Mesendoderm (in vitro differentiated cells): ENCODE data around the gene HTR7. TPM values are rescaled to one million over a fixed set of nuclear protein-coding genes. Genes with fewer than 3 reads are reported as not detected.

ENCODE experiments used
- DNase-seq: peaks from one replicate; pipeline ENCODE4 v3.0.0; 2013
- H2AK5ac ChIP-seq: 2 replicates; pipeline ENCODE4 v1.6.1; 2013; ENCODE audit warnings: low read length, inconsistent platforms
- H2BK120ac ChIP-seq: 2 replicates; pipeline ENCODE4 v1.6.1; 2013; ENCODE audit warnings: low read depth, mild to moderate bottlenecking, low read length, moderate library complexity, mixed read lengths
- H2BK15ac ChIP-seq: replicated peaks from 2 replicates; pipeline ENCODE4 v1.6.1; 2013; ENCODE audit warnings: low read depth, mild to moderate bottlenecking, moderate library complexity
- H2BK5ac ChIP-seq: 2 replicates; pipeline ENCODE4 v1.6.1; 2013; ENCODE audit warnings: low read length, inconsistent platforms
- H3K18ac ChIP-seq: 2 replicates; pipeline ENCODE4 v1.6.1; 2013; ENCODE audit warnings: mild to moderate bottlenecking, low read length, mixed read lengths
- H3K23ac ChIP-seq: one replicate; pipeline ENCODE4 v1.6.1; 2013; ENCODE audit warnings: low read length
- H3K27ac ChIP-seq: 2 replicates; pipeline ENCODE4 v1.5.1; 2013; ENCODE audit warnings: low read depth, mild to moderate bottlenecking, inconsistent platforms, low read length, moderate library complexity
- H3K27me3 ChIP-seq: 2 replicates; pipeline ENCODE4 v1.6.1; 2013; ENCODE audit warnings: low read length, control low read depth, mild to moderate bottlenecking, inconsistent platforms; ENCODE audit not compliant: insufficient read depth, poor library complexity
- H3K36me3 ChIP-seq: 2 replicates; pipeline ENCODE4 v1.6.1; 2013; ENCODE audit warnings: low read length, inconsistent platforms; ENCODE audit not compliant: control insufficient read depth, insufficient read depth
- H3K4ac ChIP-seq: one replicate; pipeline ENCODE4 v1.6.1; 2013; ENCODE audit warnings: low read depth, mild to moderate bottlenecking, low read length, moderate library complexity
- H3K4me1 ChIP-seq: 2 replicates; pipeline ENCODE4 v1.6.1; 2013; ENCODE audit warnings: low read depth, low read length, inconsistent platforms; ENCODE audit not compliant: control insufficient read depth
- H3K4me2 ChIP-seq: 2 replicates; pipeline ENCODE4 v1.6.1; 2013; ENCODE audit warnings: low read length
- H3K4me3 ChIP-seq: 2 replicates; pipeline ENCODE4 v1.5.1; 2013; ENCODE audit warnings: mild to moderate bottlenecking, low read length
- H3K56ac ChIP-seq: one replicate; pipeline ENCODE4 v1.6.1; 2013; ENCODE audit warnings: low read length
- H3K79me1 ChIP-seq: 2 replicates; pipeline ENCODE4 v1.6.1; 2013; ENCODE audit warnings: low read length, inconsistent platforms
- H3K79me2 ChIP-seq: 2 replicates; pipeline ENCODE4 v1.6.1; 2013; ENCODE audit warnings: mild to moderate bottlenecking, low read length; ENCODE audit not compliant: control insufficient read depth, insufficient read depth
- H3K9ac ChIP-seq: 2 replicates; pipeline ENCODE4 v1.6.1; 2013; ENCODE audit warnings: low read length, inconsistent platforms
- H4K5ac ChIP-seq: one replicate; pipeline ENCODE4 v1.6.1; 2013; ENCODE audit warnings: low read length
- H4K8ac ChIP-seq: one replicate; pipeline ENCODE4 v1.6.1; 2013; ENCODE audit warnings: low read depth, mild to moderate bottlenecking, control low read depth, low read length, moderate library complexity
- WGBS: extraction: QIAGEN DNeasy Blood & Tissue Kit; methylation state at CpG from one replicate; pipeline ENCODE4 v1.1.7; 2013; ENCODE audit warnings: low lambda C conversion rate, missing lambda C conversion rate; ENCODE audit not compliant: insufficient coverage; ENCODE audit errors: extremely low coverage; 5-methylcytosine and 5-hydroxymethylcytosine counted together
- small RNA-seq: library from polyadenylated mRNA; stranded (forward); fragments of <200 nt; extraction: miRNeasy Mini kit (QIAGEN cat#:217004); gene quantifications from one replicate; pipeline ENCODE3, GENCODE V24; 2013; ENCODE audit not compliant: insufficient read depth

HTR7 gene

DNA sequence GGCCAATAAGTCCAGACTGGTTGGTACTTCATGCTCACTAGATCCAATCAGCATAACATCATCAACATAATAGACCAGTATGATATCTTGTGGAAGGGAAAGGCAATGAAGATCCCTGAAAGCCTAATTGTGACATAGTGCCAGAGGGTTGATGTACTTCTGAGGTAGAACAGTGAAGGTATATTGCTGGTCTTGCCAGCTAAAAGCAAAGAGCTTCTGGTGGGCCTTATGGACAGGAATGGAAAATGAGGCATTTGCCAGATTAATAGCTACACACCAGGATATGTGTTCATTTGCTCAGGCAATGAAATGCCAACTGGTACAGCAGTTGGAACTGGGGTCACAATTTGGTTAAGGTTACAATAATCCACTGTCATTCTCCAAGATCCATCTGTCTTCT lies 156.4 kb downstream of the HTR7 start:
- Histone ChIP-seq H2BK15ac (no peak overlapping the region), H3K23ac (no peak overlapping the region), H3K36me3 (no peaks in the 10 kb centered on the region), H2AK5ac (no peak overlapping the region), H3K4me2 (no peak overlapping the region), H3K79me1 (no peaks in the 10 kb centered on the region), H3K27ac (no peak overlapping the region), H3K4ac (no peak overlapping the region), H4K5ac (no peak overlapping the region), H3K18ac (no peak overlapping the region), H4K8ac (no peak overlapping the region), H3K4me1 (no peaks in the 10 kb centered on the region), H3K27me3 (no peaks in the 10 kb centered on the region), H3K4me3 (no peak overlapping the region), H3K9ac (no peak overlapping the region), H2BK5ac (no peak overlapping the region), H2BK120ac (no peak overlapping the region), H3K56ac (no peak overlapping the region), H3K79me2 (no peaks in the 10 kb centered on the region)
- DNase-seq = no peak

- Histone ChIP-seq H2BK15ac (no peak overlapping the region), H3K9ac (no peak overlapping the region), H3K4me1 (no peaks in the 10 kb centered on the region), H3K36me3 (no peaks in the 10 kb centered on the region), H3K4me3 (no peak overlapping the region), H2AK5ac (no peak overlapping the region), H3K23ac (no peak overlapping the region), H3K4ac (no peak overlapping the region), H3K79me1 (no peaks in the 10 kb centered on the region), H3K18ac (no peak overlapping the region), H3K79me2 (no peaks in the 10 kb centered on the region), H4K8ac (no peak overlapping the region), H4K5ac (no peak overlapping the region), H2BK120ac (no peak overlapping the region), H3K27ac (no peak overlapping the region), H2BK5ac (no peak overlapping the region), H3K4me2 (no peak overlapping the region), H3K56ac (no peak overlapping the region), H3K27me3 (no peaks in the 10 kb centered on the region)
- no CpG with 5 or more reads among the region's 6 CpGs for WGBS
- no peak for DNase-seq
Observed at GRCh38 chr10:90695915-90696676, 161.7 kb downstream of the HTR7 start.

Small RNAs within 50 kb of the gene (small RNA-seq; reads per million reads assigned to genes)
- not detected for gene RF00019
